GM18517 (cell line): ENCODE measurements around the gene GYPC.
"Not testable (repeated sequence)": the region's sequence is repeated elsewhere in the genome, so short reads cannot be mapped to it uniquely, and the experiment has no call there.

ENCODE experiments used
- ATAC-seq: cut with Tn5 transposase; IDR thresholded peaks from one replicate; pipeline ENCODE4 v1.9.1; 2021; ENCODE audit warnings: mild to moderate bottlenecking, moderate library complexity; ENCODE audit not compliant: unreplicated experiment

GYPC gene

DNA sequence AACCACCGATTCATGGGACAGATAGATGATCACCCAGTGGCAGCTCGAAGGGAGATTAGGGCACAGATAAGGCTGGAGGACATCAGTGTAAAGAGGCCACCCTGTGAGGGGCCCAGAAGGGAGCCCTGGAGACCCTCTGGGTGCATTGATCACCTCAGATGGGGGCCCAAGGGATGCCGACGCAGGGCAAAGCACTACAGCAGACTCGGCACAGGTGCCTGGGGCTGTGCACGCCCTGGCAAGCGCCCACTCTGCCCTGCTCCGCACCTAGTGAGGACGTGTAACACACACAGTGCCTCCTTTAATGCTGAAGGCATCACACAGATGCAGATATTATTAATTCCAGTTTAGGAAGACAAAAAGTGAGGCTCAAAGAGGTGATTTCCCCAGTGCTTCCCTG lies 9.5 kb downstream of the GYPC start:
- ATAC-seq, result no peak

GRCh38 chr2:126668254-126668653 lies 12.3 kb downstream of the GYPC start:
- no peak for ATAC-seq

GRCh38 chr2:126669772-126670171 lies 13.8 kb downstream of the GYPC start:
- ATAC-seq, result no peak

DNA sequence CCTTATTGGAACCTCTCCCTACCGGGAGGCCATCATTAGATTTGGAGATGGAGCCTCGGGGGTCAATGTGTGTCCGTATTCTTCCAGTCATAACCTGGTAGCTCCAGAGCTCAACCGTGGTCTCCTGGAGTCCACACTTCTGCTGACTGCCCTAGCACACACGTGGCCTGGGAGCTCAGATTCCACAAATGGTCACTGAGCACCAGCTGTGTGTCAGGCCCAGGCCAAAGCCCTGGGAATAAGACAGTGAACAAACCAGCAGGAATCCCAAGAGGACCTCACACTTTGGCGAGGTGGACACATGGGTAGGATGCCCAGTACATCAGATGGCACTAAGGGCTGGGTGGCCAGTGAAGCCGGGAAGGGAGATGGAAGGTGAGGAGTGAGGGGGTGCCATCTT lies 15.5 kb downstream of the GYPC start:
- ATAC-seq, result no peak

DNA sequence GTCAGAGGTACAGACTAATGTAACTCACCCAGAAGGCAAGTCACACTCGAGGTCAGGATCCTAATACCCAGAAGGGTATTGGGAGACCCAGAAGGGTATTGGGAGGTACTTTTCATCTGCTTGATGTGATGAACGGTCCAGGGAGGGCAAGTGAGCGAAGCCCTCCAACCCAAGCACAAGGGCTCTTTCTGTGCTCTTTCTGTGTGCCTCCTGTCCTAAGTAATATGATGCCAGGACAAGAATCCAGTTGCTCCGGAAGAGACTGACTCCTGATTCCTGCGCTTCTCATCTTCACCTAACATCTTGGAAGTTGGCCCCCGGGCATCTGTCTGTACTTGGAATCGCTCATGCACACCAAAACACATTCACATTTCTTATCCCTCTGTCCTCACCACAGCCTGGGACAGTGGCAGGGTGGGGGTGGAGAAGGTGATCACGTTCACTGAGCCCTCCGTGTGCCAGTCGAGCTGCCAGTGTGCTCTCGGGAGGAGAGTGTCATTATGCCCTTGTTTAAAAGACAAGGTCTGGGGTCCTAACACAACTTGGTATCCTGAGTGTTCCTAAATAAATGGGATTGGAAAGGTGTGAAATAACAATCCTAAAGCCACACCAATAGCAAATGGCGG lies 17.1 kb downstream of the GYPC start:
- no peak for ATAC-seq

- ATAC-seq, result no peak
Observed at GRCh38 chr2:126674075-126674744, 18.3 kb downstream of the GYPC start.

- ATAC-seq, result no peak
Observed at GRCh38 chr2:126675637-126676036, 19.7 kb downstream of the GYPC start.

DNA sequence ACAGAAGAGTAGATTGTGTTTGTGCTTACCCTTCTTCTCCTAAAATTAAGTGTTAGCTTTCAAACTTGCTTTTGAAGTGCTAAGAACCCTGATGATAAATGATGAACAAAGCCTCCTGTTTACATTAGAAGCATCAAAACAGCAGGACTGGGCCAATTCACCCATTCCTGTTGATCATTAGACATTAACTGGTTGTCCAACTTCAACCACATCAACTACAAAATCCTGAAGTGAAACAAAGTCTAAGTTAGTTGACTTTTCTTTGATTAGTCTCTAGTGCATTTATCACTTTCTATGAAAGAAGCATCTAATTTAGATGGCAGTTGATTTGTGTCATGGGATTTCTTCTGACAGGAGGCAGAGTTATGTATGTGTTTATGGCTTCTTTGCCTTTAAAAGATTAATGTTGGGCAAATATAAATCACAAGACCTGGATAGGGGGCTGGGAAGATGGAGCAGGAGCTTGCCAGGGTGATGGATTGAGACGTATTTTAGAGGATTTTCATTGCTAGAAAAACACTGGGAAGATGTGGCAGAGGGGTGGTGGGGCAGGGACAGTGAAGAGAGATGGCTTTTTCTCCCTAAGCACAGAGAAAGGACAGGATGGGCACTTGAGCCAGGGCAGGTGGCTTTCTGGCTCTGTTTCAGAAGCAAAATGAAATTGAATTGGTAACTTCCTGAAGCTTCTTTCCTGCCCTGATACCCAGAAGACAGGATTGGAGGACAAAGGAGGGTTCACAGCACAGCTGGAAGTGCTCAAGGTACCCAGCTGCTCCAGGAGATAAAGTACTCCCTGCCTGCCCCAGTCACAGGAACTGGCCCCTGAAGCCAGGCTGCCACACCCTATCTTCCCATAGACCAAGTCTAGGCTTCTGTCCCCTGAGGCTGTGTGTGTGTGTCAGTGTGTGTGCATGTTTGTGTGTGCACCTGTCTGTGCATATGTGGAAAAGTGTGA lies 20.5 kb downstream of the GYPC start:
- ATAC-seq, result no peak

DNA sequence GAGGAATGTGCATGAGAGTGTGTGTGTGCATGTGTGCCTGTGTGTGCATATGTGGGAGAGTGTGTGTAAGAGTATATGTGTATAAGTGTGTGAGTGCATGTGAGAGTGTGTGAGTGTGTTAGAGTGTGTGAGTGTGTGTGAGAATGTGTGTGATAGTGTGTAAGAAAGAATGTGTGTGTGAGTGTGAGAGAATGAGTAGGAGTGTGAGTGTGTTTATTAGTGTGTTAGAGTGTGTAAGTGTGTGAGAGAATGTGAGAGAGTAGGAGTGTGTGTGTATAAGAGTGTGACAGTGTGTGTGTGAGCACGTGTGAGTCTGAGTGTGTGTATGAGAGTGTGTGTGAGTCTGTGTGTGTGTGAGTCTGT lies 21.2 kb downstream of the GYPC start:
- no peak for ATAC-seq

DNA sequence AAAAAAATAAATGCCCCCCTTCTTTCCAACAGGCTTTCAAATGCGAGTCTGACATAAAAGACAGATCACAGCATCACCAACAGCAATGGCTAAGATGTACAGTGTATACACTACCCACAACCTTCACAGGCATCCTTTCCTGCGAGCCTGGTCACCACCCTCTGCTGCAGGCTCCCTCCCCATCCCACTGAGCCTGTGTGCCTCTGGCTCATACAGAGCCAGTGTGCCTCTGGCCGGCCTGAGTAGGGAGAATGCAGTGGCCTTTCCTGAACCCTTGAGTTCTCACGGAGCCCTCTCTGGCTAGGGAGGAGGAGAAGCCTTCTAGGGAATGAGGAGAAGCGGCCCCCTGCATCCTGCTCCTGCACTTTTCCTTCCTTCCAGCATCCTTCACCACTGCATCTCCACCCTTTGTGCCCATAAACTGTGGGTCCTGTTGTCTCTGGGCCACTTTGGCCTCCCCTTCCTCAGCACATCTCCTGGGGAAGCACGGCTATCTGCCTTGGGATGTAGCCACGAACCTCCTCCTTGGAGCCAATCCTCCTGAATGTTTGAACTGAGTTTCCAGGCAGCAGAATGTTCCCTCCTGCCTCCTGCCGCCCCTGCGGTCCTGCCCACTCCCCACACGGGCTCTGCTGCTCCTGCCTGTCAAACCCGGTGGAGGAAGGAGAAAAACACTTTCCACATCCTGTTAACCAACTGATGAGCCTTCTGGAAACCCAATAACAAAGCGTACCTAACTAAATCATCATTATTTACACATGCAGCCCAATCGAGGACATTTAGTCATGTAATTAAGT lies 22.5 kb downstream of the GYPC start:
- no peak for ATAC-seq

DNA sequence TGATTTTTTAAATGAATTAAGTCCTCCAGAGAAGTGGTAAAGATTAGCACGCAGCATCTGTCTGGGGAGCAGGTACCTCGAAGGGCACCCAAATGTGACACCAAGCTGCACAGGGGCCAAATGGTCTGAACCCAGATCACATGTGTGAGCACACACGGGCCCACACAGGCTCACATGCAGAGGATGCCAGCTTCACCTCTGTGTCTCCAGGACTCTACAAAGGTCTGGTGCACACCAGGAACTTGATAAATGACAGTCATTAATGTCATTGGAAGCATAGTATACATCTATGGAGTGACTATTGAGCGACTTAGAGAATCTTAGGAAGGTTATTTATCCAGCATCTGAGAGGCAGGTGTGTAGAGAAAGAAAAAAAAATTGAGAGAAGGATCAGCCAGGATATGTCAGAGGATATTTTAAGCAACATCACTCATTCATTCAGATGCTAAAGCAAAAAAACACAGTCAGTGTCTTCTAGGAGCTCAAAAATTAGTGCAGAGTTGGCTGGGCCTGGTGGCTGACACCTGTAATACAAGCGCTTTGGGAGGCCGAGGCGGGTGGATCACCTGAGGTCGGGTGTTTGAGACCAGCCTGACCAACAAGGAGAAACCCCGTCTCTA lies 23.2 kb downstream of the GYPC start:
- no peak for ATAC-seq

- no peak for ATAC-seq
Observed at GRCh38 chr2:126681505-126681904, 25.5 kb downstream of the GYPC start.

GRCh38 chr2:126685629-126686028 lies 29.7 kb downstream of the GYPC start:
- no peak for ATAC-seq

DNA sequence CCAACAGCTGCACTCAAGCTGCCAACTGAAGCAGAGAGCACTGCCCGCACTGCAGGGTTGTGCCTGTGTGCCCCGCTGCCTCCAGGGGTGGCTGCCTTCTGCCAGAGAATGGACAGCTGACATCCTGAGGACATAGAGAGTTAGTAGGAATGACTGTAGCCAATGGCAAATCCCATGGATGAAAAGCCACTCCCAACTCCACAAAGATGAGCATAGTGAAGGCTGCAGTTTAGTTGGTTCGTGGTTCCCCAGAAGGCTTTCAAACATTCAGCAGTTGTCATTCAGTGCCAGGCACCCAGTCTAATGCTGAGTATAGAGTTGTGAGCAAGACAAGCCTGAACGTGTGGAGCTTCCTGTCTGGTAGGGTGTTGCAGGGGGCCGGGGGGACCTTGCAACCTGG lies 30.3 kb downstream of the GYPC start:
- no peak for ATAC-seq

GRCh38 chr2:126686841-126687485 lies 31.0 kb downstream of the GYPC start:
- no peak for ATAC-seq

DNA sequence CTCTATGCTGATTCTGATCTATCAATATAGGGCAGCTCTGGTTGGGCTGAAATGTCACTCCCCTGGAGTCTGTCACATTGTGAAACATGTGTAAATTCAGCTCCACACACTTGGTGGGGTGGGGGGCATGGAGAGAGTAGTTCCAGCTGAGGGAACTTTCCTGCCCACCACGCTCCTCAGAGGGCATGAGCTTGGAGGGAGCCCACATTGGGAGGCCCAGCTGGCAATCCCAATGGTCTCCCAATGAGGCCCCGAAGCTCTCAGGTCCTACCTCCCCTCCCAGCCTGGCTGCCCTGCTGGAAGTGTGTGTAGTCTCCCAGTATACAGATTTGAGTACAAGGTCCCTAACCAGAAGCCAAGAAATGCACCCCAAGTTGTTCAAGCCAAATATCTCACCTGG lies 31.5 kb downstream of the GYPC start:
- no peak for ATAC-seq

DNA sequence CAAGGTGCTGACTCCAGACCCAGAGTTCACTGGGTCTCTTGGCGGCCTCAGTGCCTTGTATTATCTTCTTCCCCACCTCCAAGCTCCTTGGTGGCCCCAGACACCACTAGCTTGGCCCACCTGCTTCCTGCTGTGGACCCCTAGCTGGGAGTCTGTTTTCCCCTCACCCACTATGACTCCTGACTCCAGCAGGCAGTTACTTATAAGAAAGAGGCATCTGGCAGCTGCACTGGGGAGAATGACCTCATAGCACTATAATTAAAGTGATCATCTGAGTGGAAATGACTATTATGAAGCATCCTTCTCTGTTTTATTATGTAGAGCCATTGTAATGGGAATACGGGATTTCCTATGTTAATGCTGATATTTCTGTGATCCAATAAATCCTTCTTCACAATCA lies 32.6 kb downstream of the GYPC start:
- ATAC-seq, result not testable (repeated sequence)

DNA sequence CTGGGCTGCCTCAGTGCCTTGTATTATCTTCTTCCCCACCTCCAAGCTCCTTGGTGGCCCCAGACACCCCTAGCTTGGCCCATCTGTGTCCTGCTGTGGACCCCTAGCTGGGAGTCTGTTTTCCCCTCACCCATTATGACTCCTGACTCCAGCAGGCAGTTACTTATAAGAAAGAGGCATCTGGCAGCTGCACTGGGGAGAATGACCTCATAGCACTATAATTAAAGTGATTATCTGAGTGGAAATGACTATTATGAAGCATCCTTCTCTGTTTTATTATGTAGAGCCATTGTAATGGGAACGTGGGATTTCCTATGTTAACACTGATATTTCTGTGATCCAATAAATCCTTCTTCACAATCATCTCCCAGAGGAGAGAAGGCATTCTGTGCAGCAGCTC lies 36.3 kb downstream of the GYPC start:
- ATAC-seq, result not testable (repeated sequence)

DNA sequence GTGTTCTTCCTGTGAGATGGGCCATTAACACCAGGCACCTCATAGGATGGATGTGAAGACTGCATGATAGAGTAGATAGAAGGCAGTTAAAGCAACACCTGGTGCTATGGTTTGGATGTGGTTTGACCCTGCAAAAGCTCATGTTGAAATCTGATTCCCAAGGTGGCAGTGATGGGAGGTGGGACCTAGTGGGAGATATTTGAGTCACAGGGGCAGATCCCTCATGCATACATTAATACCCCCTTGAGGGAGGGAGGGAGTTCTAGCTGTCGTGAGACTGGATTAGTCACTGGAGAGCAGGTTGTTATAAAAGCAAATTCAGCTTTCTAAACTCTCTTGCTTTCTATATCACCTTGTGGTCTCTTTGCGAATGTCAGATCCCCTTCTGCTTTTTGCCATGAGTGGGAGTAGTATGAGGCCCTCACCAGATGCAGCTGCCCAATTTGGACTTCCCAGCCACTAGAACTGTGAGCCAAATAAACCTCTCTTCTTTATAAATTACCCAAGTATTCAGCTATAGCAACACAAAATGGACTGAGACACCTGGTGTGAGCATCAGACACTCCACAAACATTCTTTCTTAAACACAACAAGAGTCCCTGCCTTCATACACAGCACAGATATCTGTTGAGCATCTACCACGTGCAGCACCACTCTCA lies 37.1 kb downstream of the GYPC start:
- not testable (repeated sequence) for ATAC-seq
